Esophagus muscularis mucosa (tissue), 4 donors: ENCODE results near the gene ZNF35. TPM values are rescaled to one million over a fixed set of nuclear protein-coding genes. Genes with fewer than 3 reads are reported as not detected.

Experiments
- DNase-seq: peaks from one replicate; pipeline ENCODE4 v3.0.0-alpha.2; 2017; ENCODE audit errors: extremely low spot score
- H3K27ac ChIP-seq, 4 donors: fragments of 200-600 bp; sonication (generic); replicated peaks in 1 of 4; 1 replicate in 3 of 4; 2 replicates in 1 of 4; pipeline ENCODE4 v1.5.1; 2016 to 2019; ENCODE audit warnings: mild to moderate bottlenecking in 1 of 4
- H3K27me3 ChIP-seq, 4 donors: fragments of 200-600 bp; sonication (generic); one replicate each; pipeline versions ENCODE4 v1.5.1 to v1.6.0; 2016 to 2019
- H3K36me3 ChIP-seq, 4 donors: fragments of 200-600 bp; sonication (generic); one replicate each; pipeline ENCODE4 v1.5.1; 2016 to 2019
- H3K4me1 ChIP-seq, 4 donors: fragments of 200-600 bp; sonication (generic); one replicate each; pipeline ENCODE4 v1.5.1; 2016 to 2019
- H3K4me3 ChIP-seq, 4 donors: fragments of 200-600 bp; sonication (generic); 1 replicate in 2 of 4; 2 replicates in 2 of 4; pipeline ENCODE4 v1.5.1; 2016 to 2019; ENCODE audit warnings: mild to moderate bottlenecking in 4 of 4, moderate library complexity in 1 of 4
- H3K9me3 ChIP-seq, 4 donors: fragments of 200-600 bp; sonication (generic); 1 replicate in 3 of 4; 2 replicates in 1 of 4; pipeline ENCODE4 v1.5.1; 2016 to 2019
- EP300 ChIP-seq: sonication (generic); formaldehyde crosslinking; IDR thresholded peaks from one replicate; pipeline ENCODE4 v1.6.1; 2017; ENCODE audit warnings: antibody characterized with exemption
- POLR2A ChIP-seq: fragments of 450-650 bp; IDR thresholded peaks from one replicate; pipeline ENCODE4 v1.6.1; 2017; ENCODE audit warnings: antibody characterized with exemption, moderate library complexity, mild to moderate bottlenecking, low read depth
- POLR2AphosphoS5 ChIP-seq, 2 donors: sonication (generic); formaldehyde crosslinking; IDR thresholded peaks; one replicate each; pipeline ENCODE4 v1.6.1; 2017; ENCODE audit warnings: antibody characterized with exemption in 2 of 2
- WGBS: methylation state at CpG from one replicate; pipeline ENCODE4 v1.1.5; 2018; 5-methylcytosine and 5-hydroxymethylcytosine counted together
- intact Hi-C: fragments of 100-400 bp; cut with DNase I; formaldehyde crosslinking; loops from one replicate; pipeline ENCODE4 v1.15.1; 2023
- total RNA-seq, 4 donors: library from RNA; depleted of rRNA; stranded (reverse); fragments of >200 nt; gene quantifications; one replicate each; pipeline versions ENCODE4 v1.1.0 to v1.2.1, GENCODE V29; 2016
- TF ChIP-seq, protein P1 (sequence below), 3 experiments: fragments of 200-600 bp in 2 of 3; fragments of 450-650 bp in 1 of 3; sonication (generic) in 2 of 3; IDR thresholded peaks; one replicate each; pipeline ENCODE4 v1.5.1; 2017 to 2019; ENCODE audit warnings: antibody characterized with exemption in 3 of 3, mild to moderate bottlenecking in 2 of 3, moderate library complexity in 1 of 3

The ZNF35 gene
- total RNA-seq, 4 donors from 2014 or later: 11.1 to 21.2 (median 16.7) TPM

DNA sequence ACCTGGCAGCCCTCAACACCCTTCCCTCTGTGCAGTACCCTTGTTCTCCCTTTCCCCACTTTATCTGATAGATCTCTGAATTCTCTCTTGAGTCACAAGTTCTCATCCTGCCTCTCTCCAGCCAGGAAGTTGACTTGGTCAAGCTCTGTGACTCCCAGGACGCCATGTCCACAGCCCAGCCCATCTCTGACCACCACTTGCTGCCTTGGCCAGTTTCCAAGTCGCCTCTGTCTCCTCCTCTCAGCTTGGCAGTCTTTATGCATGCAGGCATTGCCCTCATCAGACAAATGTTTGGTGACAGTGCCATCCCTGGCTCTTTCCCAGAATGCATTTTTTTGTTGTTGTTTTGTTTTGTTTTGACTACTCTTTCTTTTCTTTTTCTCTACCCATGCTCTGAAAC lies 25.7 kb downstream of the ZNF35 start:
- Histone ChIP-seq H3K4me3 (no peak overlapping the region), H3K27me3 (no peaks in the 10 kb centered on the region), H3K9me3 (peaks cover 0 to 5% (median 0%) of the 10 kb centered on the region in 4 donors), H3K27ac (no peak overlapping the region), H3K4me1 (no peaks in the 10 kb centered on the region), H3K36me3 (no peaks in the 10 kb centered on the region)
- no peak for DNase-seq
- intact Hi-C loops: no loop called here
- TF ChIP-seq EP300 (no peak), POLR2A (no peak), POLR2AphosphoS5 (IDR thresholded peaks at IDR 0.05) (no peak)
- TF ChIP-seq, protein P1, sequence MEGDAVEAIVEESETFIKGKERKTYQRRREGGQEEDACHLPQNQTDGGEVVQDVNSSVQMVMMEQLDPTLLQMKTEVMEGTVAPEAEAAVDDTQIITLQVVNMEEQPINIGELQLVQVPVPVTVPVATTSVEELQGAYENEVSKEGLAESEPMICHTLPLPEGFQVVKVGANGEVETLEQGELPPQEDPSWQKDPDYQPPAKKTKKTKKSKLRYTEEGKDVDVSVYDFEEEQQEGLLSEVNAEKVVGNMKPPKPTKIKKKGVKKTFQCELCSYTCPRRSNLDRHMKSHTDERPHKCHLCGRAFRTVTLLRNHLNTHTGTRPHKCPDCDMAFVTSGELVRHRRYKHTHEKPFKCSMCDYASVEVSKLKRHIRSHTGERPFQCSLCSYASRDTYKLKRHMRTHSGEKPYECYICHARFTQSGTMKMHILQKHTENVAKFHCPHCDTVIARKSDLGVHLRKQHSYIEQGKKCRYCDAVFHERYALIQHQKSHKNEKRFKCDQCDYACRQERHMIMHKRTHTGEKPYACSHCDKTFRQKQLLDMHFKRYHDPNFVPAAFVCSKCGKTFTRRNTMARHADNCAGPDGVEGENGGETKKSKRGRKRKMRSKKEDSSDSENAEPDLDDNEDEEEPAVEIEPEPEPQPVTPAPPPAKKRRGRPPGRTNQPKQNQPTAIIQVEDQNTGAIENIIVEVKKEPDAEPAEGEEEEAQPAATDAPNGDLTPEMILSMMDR (IDR thresholded peaks at IDR 0.05): no peak
- WGBS: 49% methylated on average over 2 of the region's 2 CpGs

DNA sequence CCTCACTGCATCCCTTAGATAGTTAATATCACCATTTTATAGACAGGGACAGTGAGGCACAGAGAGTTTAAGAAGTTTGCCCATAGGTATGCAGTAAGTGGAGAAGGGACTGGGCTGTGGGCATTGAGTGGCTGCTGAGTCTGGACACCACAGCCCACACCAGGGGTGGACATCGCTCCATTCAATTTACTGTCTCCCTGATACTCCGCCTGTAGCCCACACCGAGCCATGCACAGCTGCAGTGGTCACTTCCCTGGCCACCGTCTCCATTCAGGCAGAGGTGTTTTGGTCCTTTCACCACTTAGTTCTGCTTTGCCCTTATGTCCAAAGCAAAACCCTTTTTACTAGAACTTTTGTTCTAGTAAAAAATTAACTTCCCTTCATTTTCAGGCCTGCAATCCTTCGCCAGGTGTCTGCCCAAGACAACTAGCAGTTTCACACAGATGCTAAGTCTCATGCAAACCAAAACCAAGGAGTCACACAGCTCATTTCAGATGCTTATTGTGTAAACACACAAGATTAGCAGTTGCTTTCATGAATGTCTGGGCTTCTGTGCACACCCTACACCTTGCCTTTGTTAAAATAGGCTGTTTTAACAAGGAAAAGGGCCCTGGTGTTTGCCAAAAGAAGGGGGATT lies 30.1 kb downstream of the ZNF35 start:
- intact Hi-C loops: no loop called here
- Histone ChIP-seq H3K27ac (no peak overlapping the region), H3K9me3 (peaks cover 0 to 5% (median 2%) of the 10 kb centered on the region in 4 donors), H3K27me3 (no peaks in the 10 kb centered on the region), H3K4me1 (no peaks in the 10 kb centered on the region), H3K4me3 (no peak overlapping the region), H3K36me3 (peaks cover 0 to 3% (median 1%) of the 10 kb centered on the region in 4 donors)
- DNase-seq: no peak
- TF ChIP-seq POLR2A (no peak), POLR2AphosphoS5 (IDR thresholded peaks at IDR 0.05) (no peak)
- TF ChIP-seq, protein P1 (IDR thresholded peaks at IDR 0.05): no peak
- 94% methylated on average over 5 of the region's 5 CpGs for WGBS

DNA sequence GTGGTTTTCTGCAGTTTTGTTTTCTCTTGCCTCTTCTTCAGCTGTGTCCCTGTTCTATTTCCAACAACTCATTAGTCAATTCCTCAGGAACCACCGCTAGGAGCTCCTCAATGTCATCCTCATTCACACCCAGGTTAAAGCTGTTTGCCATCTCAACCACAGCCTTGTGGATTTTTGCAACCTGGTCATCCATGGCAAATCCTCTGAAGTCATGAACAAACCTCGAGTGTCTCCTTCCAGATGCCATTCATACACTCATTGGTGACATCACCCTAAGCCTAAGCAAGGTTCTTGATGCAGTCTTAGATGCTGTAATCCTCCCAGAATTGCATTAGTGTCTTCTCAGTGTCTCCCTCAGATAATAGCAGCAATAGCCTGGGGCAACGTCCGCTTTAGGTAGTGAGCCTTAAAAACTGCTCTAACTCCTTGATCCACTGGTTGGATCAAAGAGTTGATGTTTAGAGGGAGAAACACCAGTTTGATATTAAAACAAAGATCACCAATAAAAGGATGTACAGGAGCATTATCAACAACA lies 32.5 kb downstream of the ZNF35 start:
- Histone ChIP-seq H3K27ac (no peak overlapping the region), H3K4me3 (no peak overlapping the region), H3K27me3 (no peaks in the 10 kb centered on the region), H3K9me3 (peaks cover 0 to 5% (median 2%) of the 10 kb centered on the region in 4 donors), H3K36me3 (peaks cover 0 to 7% (median 4%) of the 10 kb centered on the region in 4 donors), H3K4me1 (peaks cover 8 to 17% (median 10%) of the 10 kb centered on the region in 4 donors)
- TF ChIP-seq EP300 (no peak), POLR2AphosphoS5 (IDR thresholded peaks at IDR 0.05) (no peak), POLR2A (no peak)
- TF ChIP-seq, protein P1 (IDR thresholded peaks at IDR 0.05): no peak
- 100% methylated on average over 4 of the region's 4 CpGs for WGBS
- no peak for DNase-seq
- intact Hi-C loops: no loop called here

DNA sequence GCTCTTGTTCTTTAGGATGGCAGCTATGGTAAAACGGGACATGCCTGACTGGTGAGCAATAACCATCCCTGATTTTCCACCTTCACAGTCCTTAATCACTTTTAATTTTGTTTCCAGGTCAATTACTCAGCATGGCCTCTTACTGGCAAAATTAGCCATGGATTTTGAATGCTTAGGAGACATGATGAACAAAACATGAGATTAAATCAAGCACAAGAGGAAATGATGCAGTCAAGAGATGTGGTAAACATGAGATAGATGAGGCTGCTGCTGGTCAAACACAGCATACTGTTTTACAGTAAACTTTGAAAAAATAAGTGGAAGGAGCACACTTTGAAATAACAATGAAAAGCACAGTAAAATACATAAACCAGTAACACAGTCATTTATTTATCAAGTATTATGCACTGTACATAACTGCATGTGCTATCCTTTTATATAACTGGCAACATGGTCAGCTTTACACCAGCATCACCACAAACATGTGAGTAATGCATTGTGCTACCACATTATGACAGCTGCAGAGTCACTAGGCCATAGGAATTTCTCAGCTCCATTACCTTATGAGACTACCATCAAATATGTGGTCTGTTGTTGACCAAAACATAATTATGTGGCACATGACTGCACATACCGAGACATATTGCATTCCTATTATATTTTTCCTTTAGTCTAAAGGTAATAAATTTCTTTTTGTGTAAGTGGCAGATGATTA lies 33.8 kb downstream of the ZNF35 start:
- 95% methylated on average over 2 of the region's 2 CpGs for WGBS
- H3K4me1 ChIP-seq: peaks cover 8 to 19% (median 12%) of the 10 kb centered on the region in 4 donors
- H3K27ac ChIP-seq: no peak overlapping the region
- intact Hi-C loops: no loop called here
- peaks cover 0 to 7% (median 4%) of the 10 kb centered on the region in 4 donors for H3K36me3 ChIP-seq
- H3K4me3 ChIP-seq: no peak overlapping the region
- H3K27me3 ChIP-seq: no peaks in the 10 kb centered on the region
- peaks cover 0 to 5% (median 2%) of the 10 kb centered on the region in 4 donors for H3K9me3 ChIP-seq
- TF ChIP-seq POLR2A (no peak), EP300 (no peak), POLR2AphosphoS5 (IDR thresholded peaks at IDR 0.05) (no peak)
- TF ChIP-seq, protein P1 (IDR thresholded peaks at IDR 0.05): no peak
- no peak for DNase-seq
